ENCODE data around the gene MCM7.

DNA sequence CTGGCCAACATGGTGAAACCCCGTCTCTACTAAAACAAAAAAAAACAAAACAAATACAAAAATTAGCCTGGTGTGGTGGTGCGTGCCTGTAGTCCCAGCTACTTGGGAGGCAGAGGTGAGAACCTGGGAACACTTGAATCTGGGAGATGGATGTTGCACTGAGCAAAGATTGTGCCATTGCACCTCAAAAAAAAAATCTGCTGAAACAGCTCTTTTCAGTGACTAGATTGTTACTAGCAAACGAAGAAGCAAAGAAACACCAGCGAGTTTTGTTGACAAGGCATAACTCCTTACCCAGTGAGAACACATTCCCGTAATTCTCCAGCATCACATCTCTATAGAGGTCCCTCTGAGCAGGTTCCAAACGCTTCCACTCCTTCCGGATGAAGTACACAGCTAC is 26.4 kb downstream of the MCM7 start:
- TF ChIP-seq CTCF (IDR thresholded peaks at IDR 0.05) (no peak), EZH2 (IDR thresholded peaks at IDR 0.05) (no peak), EZH2phosphoT487 (IDR thresholded peaks at IDR 0.05) (no peak)

Measured in neural progenitor cell (in vitro differentiated cells).